ENCODE results near the gene GPATCH3. TPM values are rescaled to one million over a fixed set of nuclear protein-coding genes. Genes with fewer than 3 reads are reported as not detected.
A peak's percentile ranks its signal among the peaks of the same experiment; 100 is the strongest.

GPATCH3 gene
- total and polyA plus RNA-seq, 2 experiments from 2014 or later, result 6.3 to 9.3 TPM

- Histone ChIP-seq H3K9me3 (ENCODE audit: low read depth) (no peaks in the 10 kb centered on the region), H3K4me3 (peak overlapping the region; percentile 88), H3F3A (ENCODE audit: insufficient read depth) (no peaks in the 10 kb centered on the region), H2AFZ (peak overlapping the region; percentile 97), H3K79me2 (ENCODE audit: insufficient read depth) (peaks cover 41% of the 10 kb centered on the region), H3K27me3 (replicated peaks; ENCODE audit: insufficient read depth) (no peaks in the 10 kb centered on the region), H4K20me1 (ENCODE audit: insufficient read depth) (no peaks in the 10 kb centered on the region), H3K36me3 (ENCODE audit: low read depth) (peaks cover 11% of the 10 kb centered on the region), H3K4me1 (ENCODE audit: insufficient read depth) (peaks cover 15% of the 10 kb centered on the region; the same call in 1 of the 2 replicates), H3K9me2 (ENCODE audit: insufficient read depth) (no peaks in the 10 kb centered on the region), H3K9ac (peak overlapping the region; percentile 93), H3K4me2 (ENCODE audit: unreplicated experiment) (peak overlapping the region; percentile 79), H3K27ac (peak overlapping the region; percentile 78)
- in situ Hi-C loops (cut with MboI), result no loop called here
- DNase-seq, result no peak
- 18 to 21% methylated on average over 7 of the region's 7 CpGs for WGBS, 2 experiments (ENCODE audit: low coverage in 1 of 2, low lambda C conversion rate in 2 of 2, missing lambda C conversion rate in 2 of 2)
- TF ChIP-seq EZH2phosphoT487 (IDR thresholded peaks at IDR 0.05; ENCODE audit: insufficient read depth, low read depth) (no peak), EZH2 (IDR thresholded peaks at IDR 0.05; ENCODE audit: insufficient read depth, poor library complexity, severe bottlenecking) (no peak)
Observed at GRCh38 chr1:26921126-26921539, 20.9 kb upstream of the GPATCH3 start.

- DNase-seq, result peak; percentile 38
- H3K79me2 ChIP-seq (ENCODE audit: insufficient read depth), result no peaks in the 10 kb centered on the region
- H3K9me3 ChIP-seq (ENCODE audit: low read depth), result no peaks in the 10 kb centered on the region
- WGBS, 2 experiments (ENCODE audit: low coverage in 1 of 2, low lambda C conversion rate in 2 of 2, missing lambda C conversion rate in 2 of 2), result 40 to 46% methylated on average over 5 of the region's 5 CpGs
- H3K4me2 ChIP-seq (ENCODE audit: unreplicated experiment), result no peak overlapping the region
- H3K36me3 ChIP-seq (ENCODE audit: low read depth), result no peaks in the 10 kb centered on the region
- no peaks in the 10 kb centered on the region for H3F3A ChIP-seq (ENCODE audit: insufficient read depth)
- in situ Hi-C loops (cut with MboI), result no loop called here
- H3K4me1 ChIP-seq (ENCODE audit: insufficient read depth), result no peaks in the 10 kb centered on the region
- H4K20me1 ChIP-seq (ENCODE audit: insufficient read depth), result no peaks in the 10 kb centered on the region
- no peak overlapping the region for H3K27ac ChIP-seq
- no peak overlapping the region for H2AFZ ChIP-seq
- no peaks in the 10 kb centered on the region for H3K9me2 ChIP-seq (ENCODE audit: insufficient read depth)
- no peak overlapping the region for H3K9ac ChIP-seq
- no peaks in the 10 kb centered on the region for H3K27me3 ChIP-seq (replicated peaks; ENCODE audit: insufficient read depth)
- no peak for TF ChIP-seq EZH2 (IDR thresholded peaks at IDR 0.05; ENCODE audit: insufficient read depth, poor library complexity, severe bottlenecking)
- TF ChIP-seq EZH2phosphoT487 (IDR thresholded peaks at IDR 0.05; ENCODE audit: insufficient read depth, low read depth), result no peak
- no peak overlapping the region for H3K4me3 ChIP-seq
Observed at GRCh38 chr1:26915204-26915842, 15.1 kb upstream of the GPATCH3 start.

- H3K9me2 ChIP-seq (ENCODE audit: insufficient read depth), result no peaks in the 10 kb centered on the region
- no peak within 1 kb of the TSS for H3K9ac ChIP-seq
- no peak within 1 kb of the TSS for H3K27ac ChIP-seq
- no peak within 1 kb of the TSS for H2AFZ ChIP-seq
- in situ Hi-C loops (cut with MboI), result no loop called here
- no peaks in the 10 kb centered on the region for H4K20me1 ChIP-seq (ENCODE audit: insufficient read depth)
- no peak for DNase-seq
- WGBS, 2 experiments (ENCODE audit: low coverage in 1 of 2, low lambda C conversion rate in 2 of 2, missing lambda C conversion rate in 2 of 2), result 66 to 72% methylated on average over 14 to 16 of the region's 16 CpGs
- no peaks in the 10 kb centered on the region for H3K36me3 ChIP-seq (ENCODE audit: low read depth)
- no peaks in the 10 kb centered on the region for H3K27me3 ChIP-seq (replicated peaks; ENCODE audit: insufficient read depth)
- no peak within 1 kb of the TSS for H3K4me2 ChIP-seq (ENCODE audit: unreplicated experiment)
- H3K79me2 ChIP-seq (ENCODE audit: insufficient read depth), result no peaks in the 10 kb centered on the region
- no peaks in the 10 kb centered on the region for H3F3A ChIP-seq (ENCODE audit: insufficient read depth)
- no peak for TF ChIP-seq EZH2phosphoT487 (IDR thresholded peaks at IDR 0.05; ENCODE audit: insufficient read depth, low read depth)
- TF ChIP-seq EZH2 (IDR thresholded peaks at IDR 0.05; ENCODE audit: insufficient read depth, poor library complexity, severe bottlenecking), result no peak
- H3K9me3 ChIP-seq (ENCODE audit: low read depth), result no peaks in the 10 kb centered on the region
- H3K4me3 ChIP-seq, result no peak within 1 kb of the TSS
- no peaks in the 10 kb centered on the region for H3K4me1 ChIP-seq (ENCODE audit: insufficient read depth)
Observed at GRCh38 chr1:26913754-26914619, 13.7 kb upstream of the GPATCH3 start, which contains the start of gene NR0B2. TSS of gene NR0B2 (minus strand) at chr1:26913975. CDS start at chr1:26913940, 35 bp downstream.

GRCh38 chr1:26913389-26913753, 13.1 kb upstream of the GPATCH3 start:
- no peaks in the 10 kb centered on the region for H3K9me2 ChIP-seq (ENCODE audit: insufficient read depth)
- H3K36me3 ChIP-seq (ENCODE audit: low read depth), result no peaks in the 10 kb centered on the region
- H3K4me2 ChIP-seq (ENCODE audit: unreplicated experiment), result no peak overlapping the region
- H2AFZ ChIP-seq, result no peak overlapping the region
- 74 to 76% methylated on average over 5 of the region's 5 CpGs for WGBS, 2 experiments (ENCODE audit: low coverage in 1 of 2, low lambda C conversion rate in 2 of 2, missing lambda C conversion rate in 2 of 2)
- DNase-seq, result no peak
- H3K9ac ChIP-seq, result no peak overlapping the region
- TF ChIP-seq EZH2phosphoT487 (IDR thresholded peaks at IDR 0.05; ENCODE audit: insufficient read depth, low read depth) (no peak), EZH2 (IDR thresholded peaks at IDR 0.05; ENCODE audit: insufficient read depth, poor library complexity, severe bottlenecking) (no peak)
- no peaks in the 10 kb centered on the region for H3K4me1 ChIP-seq (ENCODE audit: insufficient read depth)
- in situ Hi-C loops (cut with MboI), result no loop called here
- H4K20me1 ChIP-seq (ENCODE audit: insufficient read depth), result no peaks in the 10 kb centered on the region
- H3K27me3 ChIP-seq (replicated peaks; ENCODE audit: insufficient read depth), result no peaks in the 10 kb centered on the region
- no peaks in the 10 kb centered on the region for H3K79me2 ChIP-seq (ENCODE audit: insufficient read depth)
- H3K4me3 ChIP-seq, result no peak overlapping the region
- H3K9me3 ChIP-seq (ENCODE audit: low read depth), result no peaks in the 10 kb centered on the region
- H3F3A ChIP-seq (ENCODE audit: insufficient read depth), result no peaks in the 10 kb centered on the region
- no peak overlapping the region for H3K27ac ChIP-seq

Measured in GM23248 (cell line).